GM19328 (cell line): ENCODE results near the gene KRTAP4-6.
"Not testable (repeated sequence)": the region's sequence is repeated elsewhere in the genome, so short reads cannot be mapped to it uniquely, and the experiment has no call there.

Experiments used
- ATAC-seq: cut with Tn5 transposase; IDR thresholded peaks from one replicate; pipeline ENCODE4 v1.9.1; 2021; ENCODE audit warnings: mild to moderate bottlenecking, moderate library complexity; ENCODE audit not compliant: unreplicated experiment

KRTAP4-6 gene

GRCh38 chr17:41108728-41109386 lies 31.5 kb downstream of the KRTAP4-6 start:
- not testable (repeated sequence) for ATAC-seq

DNA sequence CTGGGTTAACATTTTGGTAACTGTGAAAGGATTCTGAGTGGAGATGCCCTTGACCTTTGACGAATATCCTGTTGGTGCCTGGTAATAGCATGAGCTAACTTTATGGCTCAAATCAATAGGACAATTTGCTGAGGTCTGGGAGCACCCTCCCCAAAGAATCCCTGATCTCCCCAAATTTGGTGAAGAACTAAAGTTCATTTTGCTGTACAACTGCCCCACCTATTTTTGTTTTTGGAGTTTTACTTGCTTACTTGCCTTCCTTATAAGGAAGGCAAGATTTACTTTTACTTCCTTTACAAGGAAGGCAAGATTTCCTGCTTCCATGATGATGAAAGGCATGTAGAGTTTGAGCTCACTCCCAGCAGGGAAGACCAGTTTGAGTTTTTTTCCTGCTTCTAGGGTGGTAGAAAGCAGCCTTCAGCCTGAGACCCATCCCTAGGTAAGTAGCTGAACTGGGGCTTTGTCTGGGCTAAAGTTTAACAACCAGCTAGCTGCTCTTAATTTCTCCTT lies 32.3 kb downstream of the KRTAP4-6 start:
- no peak for ATAC-seq

- not testable (repeated sequence) for ATAC-seq
Observed at GRCh38 chr17:41105347-41105746, 35.0 kb downstream of the KRTAP4-6 start, which contains the start of gene KRTAP4-9. TSS of gene KRTAP4-9 (plus strand) at chr17:41105389. CDS start at chr17:41105389, 0 bp downstream.

GRCh38 chr17:41104386-41105038 lies 35.8 kb downstream of the KRTAP4-6 start:
- not testable (repeated sequence) for ATAC-seq

GRCh38 chr17:41103896-41104295 lies 36.4 kb downstream of the KRTAP4-6 start:
- no peak for ATAC-seq

GRCh38 chr17:41101586-41102259 lies 38.6 kb downstream of the KRTAP4-6 start, which contains the start of gene KRTAP4-16:
TSS of gene KRTAP4-16 (minus strand) at chr17:41102209. CDS start at chr17:41102209, 0 bp downstream.
- no peak for ATAC-seq

DNA sequence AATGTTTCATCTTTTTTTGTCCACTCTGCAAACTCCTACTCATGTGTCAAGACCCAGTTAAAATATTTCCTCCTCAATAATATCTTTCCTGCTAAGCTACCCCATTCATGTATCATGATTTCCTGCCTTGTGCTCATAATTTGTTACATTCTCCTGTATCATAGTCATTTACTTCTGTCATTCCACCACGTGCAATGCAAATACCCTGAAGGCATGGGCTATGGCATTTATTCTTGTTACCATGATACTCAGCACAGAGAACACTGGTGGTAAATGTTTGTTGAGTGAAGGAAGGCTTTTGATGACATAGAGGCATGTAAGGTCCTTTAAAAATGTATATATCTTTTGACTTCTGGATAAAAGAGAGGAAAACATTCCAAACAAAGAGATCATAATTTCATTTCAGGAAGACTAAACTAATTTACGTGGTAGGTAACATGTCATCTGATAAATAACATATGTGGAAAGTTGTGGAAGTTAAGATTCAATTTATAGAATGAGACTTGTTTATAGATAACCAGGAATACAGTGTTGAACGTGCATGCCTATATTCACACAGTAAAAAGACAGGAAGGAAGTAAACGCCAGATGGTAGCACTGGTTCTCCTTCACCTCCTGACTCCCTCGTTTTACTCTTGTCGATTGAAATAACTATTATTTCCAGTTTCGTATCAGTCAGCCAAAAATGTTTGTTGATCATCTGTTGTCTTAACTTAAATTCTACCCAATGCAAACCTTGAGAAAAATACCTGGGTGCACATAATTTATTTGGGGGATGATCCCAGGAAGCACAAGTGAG lies 40.5 kb downstream of the KRTAP4-6 start:
- not testable (repeated sequence) for ATAC-seq

DNA sequence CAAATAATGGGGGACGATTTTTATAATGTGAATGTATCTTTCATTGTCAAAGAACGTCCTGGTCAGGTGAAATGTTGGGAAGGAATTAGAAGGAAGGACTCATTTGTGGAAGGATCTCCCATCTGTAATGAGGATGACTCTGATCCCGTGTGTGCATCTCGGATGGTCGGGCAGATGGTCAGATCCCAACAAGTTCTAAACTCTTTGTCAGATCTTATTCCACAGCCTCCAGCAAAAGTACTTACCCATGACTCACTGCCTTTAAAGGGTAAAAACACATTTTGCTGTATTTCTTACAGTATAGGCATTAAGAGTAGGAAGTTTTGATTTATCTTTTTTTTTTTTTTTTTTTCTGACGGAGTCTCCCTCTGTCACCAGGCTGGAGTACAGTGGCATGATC lies 41.9 kb downstream of the KRTAP4-6 start:
- no peak for ATAC-seq

DNA sequence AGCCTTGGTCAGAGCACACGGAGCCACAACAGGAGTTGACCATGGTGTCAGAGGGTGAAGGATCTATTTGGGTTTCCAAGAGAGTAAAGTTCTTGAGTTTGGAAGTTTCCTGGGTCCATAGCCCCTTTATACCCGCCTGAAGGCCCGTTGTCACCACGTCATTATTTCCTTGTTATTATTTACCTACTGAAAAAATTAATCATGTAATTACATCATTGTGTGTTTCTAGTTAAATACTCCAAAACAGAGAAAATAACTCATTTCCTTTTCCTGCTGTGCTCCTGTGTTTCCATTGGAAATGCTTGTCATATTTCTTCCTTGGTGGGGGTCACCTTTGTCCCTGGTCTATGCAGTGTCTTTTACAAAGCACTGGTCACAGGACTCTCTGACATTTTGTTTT lies 42.3 kb downstream of the KRTAP4-6 start, which contains the start of gene KRTAP4-8:
KRTAP4-8 (minus strand) TSS at position 101 of the 400 bp plus-strand sequence; CDS start at position 43, 58 bp downstream.
- ATAC-seq: no peak

DNA sequence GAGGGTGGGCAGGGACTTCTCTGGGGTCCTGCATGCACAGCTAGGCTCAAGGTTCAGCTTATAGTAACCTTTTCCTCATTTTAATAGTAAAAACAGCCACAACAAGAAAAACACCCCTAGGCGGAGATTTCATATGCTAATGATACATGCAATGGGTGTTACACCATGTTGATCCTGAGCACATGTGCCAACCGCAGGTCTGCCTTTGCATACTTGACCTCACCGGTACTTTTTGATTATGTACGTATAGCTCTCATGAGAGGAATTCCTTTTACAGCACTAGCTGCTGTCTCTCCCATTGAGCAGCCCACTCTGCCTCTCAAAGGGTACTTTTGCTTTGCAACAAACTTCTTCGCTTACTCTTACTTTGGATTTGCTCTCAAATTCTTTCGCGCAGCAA lies 44.3 kb downstream of the KRTAP4-6 start:
- ATAC-seq: no peak
